IPS-NIHi11 (cell line): ENCODE results near the gene SAMHD1.
"Not testable (repeated sequence)": the region's sequence is repeated elsewhere in the genome, so short reads cannot be mapped to it uniquely, and the experiment has no call there.

Experiments used
- DNase-seq: peaks from one replicate; pipeline ENCODE4 v3.0.0; 2012; ENCODE audit warnings: mixed read lengths, low spot score

The SAMHD1 gene

DNA sequence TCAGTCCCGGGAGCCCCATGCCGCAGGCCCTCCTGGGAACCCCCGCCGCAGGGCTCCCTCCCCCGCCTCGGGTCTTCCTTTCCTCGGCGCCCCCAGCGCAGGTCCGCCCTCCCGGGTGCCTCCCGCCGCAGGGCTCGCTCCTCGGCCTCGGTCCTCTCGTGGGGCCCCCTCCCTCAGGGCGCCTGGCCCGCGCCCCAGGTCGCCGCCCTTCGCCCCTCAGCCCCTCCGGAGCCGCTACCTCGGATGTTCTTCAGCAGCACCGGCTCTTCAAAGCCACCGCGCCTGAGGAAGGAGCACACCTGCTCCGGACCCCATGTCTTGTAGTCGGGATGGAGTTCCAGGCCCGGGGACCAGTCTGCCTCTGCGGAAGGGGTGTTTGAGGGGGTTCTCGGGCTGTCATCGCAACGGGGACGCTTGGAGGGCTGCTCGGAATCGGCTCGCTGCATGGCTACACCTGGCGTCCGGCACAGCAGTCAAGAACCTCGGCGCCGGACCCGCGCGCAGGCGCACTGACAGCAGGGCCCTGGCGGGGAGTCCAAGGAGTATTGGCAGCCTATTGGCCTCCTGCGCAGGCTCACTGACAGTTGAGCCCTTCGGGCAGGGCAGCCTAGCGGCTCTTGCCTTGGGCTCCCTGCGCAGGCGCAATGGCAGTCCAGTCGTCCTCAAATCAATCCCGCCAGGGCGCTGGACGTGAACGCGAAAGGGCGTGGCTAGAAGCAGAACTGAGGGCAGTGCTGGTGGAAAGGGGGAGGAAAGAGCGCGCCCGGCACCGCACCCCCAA lies at the start of gene SAMHD1:
TSS of gene SAMHD1 (minus strand) at position 511 of the 781 bp plus-strand sequence. CDS start at position 446, 65 bp downstream.
- DNase-seq, result peak; percentile 100

DNA sequence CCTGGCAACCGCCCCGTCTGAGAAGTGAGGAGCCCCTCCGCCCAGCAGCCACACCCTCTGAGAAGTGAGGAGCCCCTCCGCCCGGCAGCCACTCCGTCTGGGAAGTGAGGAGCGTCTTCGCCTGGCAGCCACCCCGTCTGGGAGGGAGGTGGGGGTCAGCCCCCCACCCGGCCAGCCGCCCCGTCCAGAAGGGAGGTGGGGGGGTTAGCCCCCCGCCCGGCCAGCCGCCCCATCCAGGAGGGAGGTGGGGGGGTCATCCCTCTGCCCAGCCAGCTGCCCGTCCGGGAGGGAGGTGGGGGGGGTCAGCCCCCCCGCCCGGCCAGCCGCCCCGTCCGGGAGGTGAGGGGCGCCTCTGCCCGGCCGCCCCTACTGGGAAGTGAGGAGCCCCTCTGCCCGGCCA lies 48.7 kb upstream of the SAMHD1 start:
- not testable (repeated sequence) for DNase-seq

GRCh38 chr20:36998652-36999051 lies 47.1 kb upstream of the SAMHD1 start:
- no peak for DNase-seq

DNA sequence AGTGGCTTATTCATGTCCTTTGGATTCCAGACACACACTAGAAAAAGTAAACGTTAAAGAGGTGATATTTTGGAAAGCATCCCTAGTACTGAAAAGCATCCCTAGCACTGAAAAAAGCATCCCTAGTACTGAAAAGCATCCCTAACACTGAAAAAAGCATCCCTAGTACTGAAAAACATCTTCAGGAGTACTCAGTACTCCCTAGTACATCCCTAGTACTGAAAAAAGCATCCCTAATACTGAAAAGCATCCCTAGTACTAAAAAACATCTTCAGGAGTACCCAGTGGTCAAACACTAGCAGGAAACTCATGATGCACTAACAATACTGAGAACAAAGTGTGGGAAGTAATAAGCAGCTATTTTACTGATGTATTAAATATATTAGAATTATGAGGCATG lies 45.6 kb upstream of the SAMHD1 start:
- DNase-seq, result no peak

- DNase-seq, result not testable (repeated sequence)
Observed at GRCh38 chr20:36994221-36994620, 42.7 kb upstream of the SAMHD1 start.

DNA sequence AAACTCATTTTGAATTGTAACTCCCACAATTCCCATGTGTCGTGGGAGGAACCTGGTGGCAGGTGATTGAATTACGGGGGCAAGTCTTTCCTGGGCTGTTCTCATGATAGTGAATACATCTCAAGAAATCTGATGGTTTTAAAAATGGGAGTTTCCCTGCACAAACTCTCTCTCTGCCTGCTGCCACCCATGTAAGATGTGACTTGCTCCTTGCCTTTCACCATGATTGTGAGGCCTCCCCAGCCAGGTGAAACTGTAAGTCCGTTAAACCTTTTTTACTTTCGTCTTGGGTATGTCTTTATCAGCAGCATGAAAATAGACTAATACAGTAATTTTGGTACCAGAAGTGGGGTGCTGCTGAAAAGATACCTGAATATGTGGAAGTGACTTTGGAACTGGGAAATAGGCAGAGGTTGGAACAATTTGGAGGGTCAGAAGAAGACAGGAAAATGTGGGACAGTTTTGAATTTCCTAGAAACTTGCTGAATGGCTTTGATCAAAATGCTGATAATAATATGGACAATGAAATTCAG lies 41.4 kb upstream of the SAMHD1 start:
- DNase-seq, result no peak

DNA sequence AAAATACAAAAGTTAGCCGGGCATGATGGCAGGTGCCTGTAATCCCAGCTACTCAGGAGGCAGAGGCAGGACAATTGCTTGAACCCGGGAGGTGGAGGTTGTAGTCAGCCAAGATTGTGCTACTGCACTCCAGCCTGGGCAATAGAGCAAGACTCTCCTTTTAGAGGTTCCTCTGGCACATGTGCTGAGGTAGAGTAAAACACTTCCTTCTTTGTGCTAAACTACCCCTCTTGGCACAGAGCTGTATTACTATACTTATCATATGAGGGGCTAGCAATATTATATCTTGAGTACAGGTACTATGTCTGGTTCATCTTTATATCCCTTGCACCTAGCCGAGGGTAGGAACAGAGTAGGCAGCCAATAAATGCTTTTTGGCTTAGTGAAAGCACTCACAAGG lies 40.2 kb upstream of the SAMHD1 start:
- no peak for DNase-seq

GRCh38 chr20:36989797-36990196 lies 38.3 kb upstream of the SAMHD1 start:
- no peak for DNase-seq

DNA sequence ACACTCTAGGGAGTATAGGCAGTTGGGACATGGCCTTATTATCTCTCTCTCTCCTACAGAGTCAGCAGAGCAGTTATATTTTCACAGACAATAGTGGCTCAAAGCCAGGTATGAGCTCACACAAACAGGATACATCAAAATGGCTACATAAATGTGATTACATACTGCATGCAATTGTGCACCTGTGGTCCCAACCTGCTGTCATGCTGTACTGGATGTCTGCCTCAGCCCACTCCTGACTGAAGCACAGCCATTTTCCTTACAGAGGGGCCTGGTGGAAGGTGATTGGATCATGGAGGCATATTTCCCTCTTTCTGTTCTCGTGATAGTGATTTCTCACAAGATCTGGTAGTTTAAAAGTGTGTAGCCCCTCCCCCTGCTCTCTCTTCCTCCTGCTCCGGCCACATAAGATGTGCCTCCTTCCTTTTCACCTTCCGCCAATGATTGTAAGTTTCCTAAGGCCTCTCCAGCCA lies 37.0 kb upstream of the SAMHD1 start:
- no peak for DNase-seq

GRCh38 chr20:36984257-36984638 lies 32.7 kb upstream of the SAMHD1 start:
- DNase-seq, result no peak

DNA sequence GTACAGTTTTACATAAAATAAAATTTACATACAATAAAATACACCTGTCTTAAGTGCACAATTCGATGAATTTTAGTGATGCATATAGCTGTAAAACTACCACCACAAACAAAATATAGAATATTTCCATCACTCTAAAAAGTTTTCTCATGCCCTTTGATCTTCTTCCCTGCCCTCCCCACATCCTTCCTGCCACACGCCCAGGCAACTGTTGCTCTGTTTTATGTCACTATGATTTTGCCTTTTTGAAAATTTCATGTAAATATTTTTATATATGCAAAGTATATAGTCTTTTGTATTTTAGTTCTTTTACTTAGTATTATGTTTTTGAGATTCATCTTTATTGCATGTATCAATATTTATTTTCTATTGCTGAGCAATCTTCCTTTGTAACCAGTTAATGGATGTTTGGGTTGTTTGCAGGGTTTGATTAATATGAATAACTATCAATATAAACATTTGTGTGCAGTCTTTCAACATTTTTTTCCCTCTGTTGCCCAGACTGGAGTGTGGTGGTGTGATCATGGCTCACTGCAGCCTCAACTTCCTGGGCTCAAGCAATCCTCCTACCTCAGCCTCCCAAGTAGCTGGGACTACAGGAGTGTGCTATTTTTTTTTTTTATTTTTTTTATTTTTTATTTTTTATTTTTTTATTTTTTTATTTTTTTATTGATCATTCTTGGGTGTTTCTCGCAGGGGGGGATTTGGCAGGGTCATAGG lies 23.8 kb upstream of the SAMHD1 start:
- DNase-seq, result no peak

- no peak for DNase-seq
Observed at GRCh38 chr20:36974660-36975059, 23.2 kb upstream of the SAMHD1 start.

DNA sequence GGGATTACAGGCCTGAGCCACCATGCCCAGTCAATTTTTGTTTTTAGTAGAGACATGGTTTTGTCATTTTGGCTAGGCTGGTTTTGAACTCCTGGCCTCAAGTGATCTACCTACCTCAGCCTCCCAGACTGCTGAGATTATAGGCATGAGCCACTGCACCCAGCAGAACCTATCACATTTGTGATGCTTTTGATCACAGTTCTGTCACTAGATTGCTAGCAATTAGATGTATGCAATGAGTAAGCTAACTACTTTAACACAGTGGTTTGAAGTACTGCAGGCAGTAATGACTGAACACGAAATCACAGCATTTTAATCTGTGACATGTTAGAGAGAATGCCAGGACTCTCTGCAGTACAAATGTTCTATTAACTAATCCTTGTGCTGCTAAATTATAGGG lies 19.6 kb upstream of the SAMHD1 start:
- DNase-seq, result no peak

DNA sequence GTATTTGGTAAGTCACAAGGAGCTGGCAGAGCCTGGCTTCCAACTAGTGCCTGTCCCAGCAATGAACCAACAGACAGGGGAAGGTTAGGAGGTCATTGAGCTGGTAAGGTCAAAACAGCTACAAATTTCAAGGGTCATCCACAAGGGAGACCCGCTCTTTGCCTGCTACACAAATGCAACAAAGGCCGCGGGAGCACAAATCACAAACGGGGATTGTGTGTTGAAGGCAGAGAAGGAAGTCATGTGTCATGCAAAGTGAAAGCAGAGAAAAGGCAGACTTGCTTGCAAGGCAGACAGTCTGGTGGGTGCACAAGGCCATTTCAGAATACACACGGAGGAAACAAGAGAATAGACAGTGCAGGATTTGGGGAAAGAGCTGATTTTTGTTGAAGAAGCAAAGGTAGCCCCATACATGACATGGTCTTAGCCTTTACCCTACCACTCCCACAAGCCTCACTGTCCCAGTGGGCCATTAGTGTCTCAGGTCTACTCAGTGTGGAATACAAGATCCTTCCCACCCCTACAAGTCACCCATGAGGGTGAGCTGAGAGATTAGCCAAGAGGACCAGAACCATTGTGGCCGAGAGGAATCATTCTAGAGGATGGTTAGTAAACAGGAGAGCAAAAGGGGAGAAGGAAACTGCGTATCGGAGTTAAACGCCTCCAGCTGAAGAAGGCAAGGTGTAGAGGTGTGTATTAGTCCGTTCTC lies 18.1 kb upstream of the SAMHD1 start:
- no peak for DNase-seq

DNA sequence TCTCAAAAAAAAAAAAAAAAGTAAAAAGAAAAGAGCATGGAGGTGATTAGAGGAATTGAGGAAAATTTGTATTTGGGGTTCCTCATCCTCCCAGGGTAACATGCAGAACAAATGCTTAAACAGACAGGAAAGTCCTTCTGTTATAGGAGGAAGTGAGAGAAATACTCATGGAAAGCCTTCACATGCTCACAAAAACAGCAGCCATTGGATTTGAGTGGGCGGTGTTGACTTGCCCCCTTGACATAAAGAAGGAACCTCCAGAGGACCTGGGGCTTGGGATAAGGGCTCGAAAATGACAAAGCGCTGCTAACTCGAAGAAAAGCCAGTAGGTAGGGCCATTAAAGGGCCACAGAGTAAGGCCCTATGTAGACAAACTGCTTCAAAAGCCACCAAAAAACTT lies 17.5 kb upstream of the SAMHD1 start:
- no peak for DNase-seq

DNA sequence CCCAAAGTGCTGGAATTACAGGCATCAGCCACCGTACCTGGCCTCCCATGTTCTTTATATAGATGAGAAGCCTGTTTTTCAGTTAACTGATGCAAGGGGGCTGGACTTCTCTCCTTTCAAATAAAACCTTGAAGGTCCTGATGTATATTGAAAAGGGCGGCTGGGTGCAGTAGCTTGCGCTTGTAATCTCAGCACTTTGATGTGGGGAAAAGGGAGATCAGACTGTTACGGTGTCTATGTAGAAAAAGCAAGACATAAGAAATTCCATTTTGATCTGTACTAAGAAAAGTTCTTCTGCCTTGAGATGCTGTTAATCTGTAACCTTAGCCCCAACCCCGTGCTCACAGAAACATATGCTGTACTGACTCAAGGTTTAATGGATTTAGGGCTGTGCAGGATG lies 16.1 kb upstream of the SAMHD1 start:
- DNase-seq, result no peak

GRCh38 chr20:36966965-36967364 lies 15.5 kb upstream of the SAMHD1 start:
- DNase-seq, result not testable (repeated sequence)

GRCh38 chr20:36962354-36962941 lies 10.9 kb upstream of the SAMHD1 start:
- not testable (repeated sequence) for DNase-seq

DNA sequence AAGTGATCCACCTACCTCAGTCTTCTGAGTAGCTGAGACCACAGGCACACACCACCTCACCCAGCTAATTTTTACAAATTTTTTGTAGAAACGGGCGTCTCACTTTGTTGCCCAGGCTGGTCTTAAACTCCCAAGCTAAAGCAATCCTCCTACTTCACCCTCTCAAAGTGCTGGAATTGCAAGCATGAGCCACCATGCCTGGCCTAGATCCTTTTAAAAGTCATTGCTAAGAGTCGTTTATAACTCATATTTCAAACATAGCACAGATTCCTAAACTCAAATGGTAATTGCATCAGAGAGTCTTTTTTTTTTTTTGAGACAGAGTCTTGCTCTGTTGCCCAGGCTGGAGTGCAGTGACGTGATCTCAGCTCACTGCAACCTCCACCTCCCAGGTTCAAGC lies 7.7 kb upstream of the SAMHD1 start:
- DNase-seq, result no peak

DNA sequence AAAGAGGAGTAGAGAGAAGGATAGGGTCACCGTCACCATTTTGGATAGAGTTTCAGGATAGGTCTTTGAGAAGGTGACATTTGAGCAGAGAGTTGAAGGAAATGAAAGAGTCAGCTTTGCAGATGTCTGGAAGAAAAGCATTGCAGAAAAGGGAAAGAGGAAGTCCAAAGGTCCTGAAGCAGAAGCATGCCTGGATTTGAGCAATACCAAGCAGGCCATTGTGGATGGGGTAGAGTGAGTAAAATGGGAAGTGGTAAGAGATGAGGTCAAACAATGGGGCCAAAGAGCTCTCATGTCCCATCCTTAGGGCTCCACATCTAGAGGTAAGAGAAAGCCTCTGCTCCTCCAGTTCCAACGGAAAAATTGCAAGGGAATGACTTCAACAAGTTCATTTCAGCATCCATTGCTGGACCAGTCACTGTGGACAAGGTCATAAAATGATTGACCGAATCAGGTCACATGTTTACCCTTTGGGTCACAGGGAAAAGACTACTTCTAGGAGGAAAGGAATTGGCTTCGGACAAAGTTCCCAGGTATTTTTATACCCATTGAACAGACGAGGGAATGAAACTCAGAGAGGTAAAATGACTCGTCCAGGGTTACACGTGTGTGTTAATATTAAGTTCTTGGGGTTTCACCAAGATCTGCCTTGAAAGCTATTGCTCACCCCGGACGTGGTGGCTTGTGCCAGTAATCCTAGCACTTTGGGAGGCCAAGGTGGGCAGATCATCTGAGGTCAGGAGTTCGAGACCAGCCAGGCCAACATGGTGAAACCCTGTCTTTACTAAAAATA lies 6.6 kb upstream of the SAMHD1 start:
- DNase-seq, result no peak

DNA sequence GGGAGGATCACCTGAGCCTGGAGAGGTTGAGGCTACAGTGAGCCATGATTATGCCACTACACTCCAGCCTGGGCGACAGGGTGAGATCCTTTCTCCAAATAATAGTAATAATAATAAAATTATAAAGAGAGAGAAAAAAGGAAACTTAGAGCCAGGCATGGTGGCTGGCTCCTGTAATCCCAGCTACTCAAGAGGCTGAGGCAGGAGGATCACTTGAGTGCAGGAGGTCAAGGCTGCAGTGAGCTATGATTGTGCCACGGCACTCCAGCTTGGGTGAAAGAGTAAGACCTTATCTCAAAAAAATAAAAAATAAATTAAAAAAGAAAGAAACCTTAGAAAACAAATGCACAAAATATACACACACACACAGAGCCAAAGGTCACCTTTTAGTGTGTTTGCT lies 5.2 kb upstream of the SAMHD1 start:
- no peak for DNase-seq
